Pancreas (tissue), 10 donors: ENCODE measurements around the gene LSM7. TPM values are rescaled to one million over a fixed set of nuclear protein-coding genes. Genes with fewer than 3 reads are reported as not detected.

Experiments
- ATAC-seq, 4 donors: fragments of 200-7000 bp; cut with Tn5 transposase; one replicate each; pipeline versions ENCODE4 v1.8.0 to v1.9.1; 2020; ENCODE audit warnings: mild to moderate bottlenecking in 4 of 4, moderate library complexity in 4 of 4
- DNase-seq, 6 donors: peaks; one replicate each; pipeline ENCODE4 v3.0.0-alpha.2; 2020
- FAIRE-seq: peaks from 2 replicates; lab custom pipeline; 2012; peaks lifted over from hg19 to GRCh38; lab: Jason Lieb, UNC
- H3K27ac ChIP-seq, 4 donors: fragments of 200-600 bp; sonication (generic); 1 replicate in 3 of 4; 2 replicates in 1 of 4; pipeline versions ENCODE4 v1.5.0 to v1.8.0; 2020
- H3K27me3 ChIP-seq, 4 donors: fragments of 200-600 bp; one replicate each; pipeline ENCODE4 v1.8.0; 2021
- H3K36me3 ChIP-seq, 3 donors: fragments of 200-600 bp; sonication (generic) in 1 of 3; one replicate each; pipeline versions ENCODE4 v1.5.0 to v1.8.0; 2020 to 2021
- H3K4me1 ChIP-seq, 3 donors: fragments of 200-600 bp; one replicate each; pipeline ENCODE4 v1.8.0; 2021
- H3K4me3 ChIP-seq, 4 donors: fragments of 200-600 bp; sonication (generic) in 2 of 4; one replicate each; pipeline versions ENCODE4 v1.5.0 to v1.8.0; 2020 to 2021
- H3K9me3 ChIP-seq, 4 donors: fragments of 200-600 bp; one replicate each; pipeline ENCODE4 v1.8.0; 2021
- CTCF ChIP-seq, 4 donors: fragments of 200-600 bp; sonication (generic) in 3 of 4; IDR thresholded peaks; one replicate each; pipeline versions ENCODE4 v1.5.0 to v1.8.0; 2021; ENCODE audit warnings: antibody characterized with exemption in 4 of 4
- WGBS, 2 donors: extraction: QIAGEN DNeasy Blood & Tissue Kit; methylation state at CpG; one replicate each; pipeline ENCODE4 v1.1.7; 2013; 5-methylcytosine and 5-hydroxymethylcytosine counted together
- intact Hi-C, 3 donors: fragments of 100-400 bp; cut with DNase I; formaldehyde crosslinking; loops; one replicate each; pipeline versions ENCODE4 v1.11.1 to v1.14.2; 2022
- polyA plus RNA-seq, 2 donors: library from polyadenylated mRNA; stranded (reverse); fragments of 200-250 nt; gene quantifications; one replicate each; pipeline ENCODE4 v1.2.3, GENCODE V29; 2013
- total RNA-seq, 6 donors: library from RNA; stranded (reverse); fragmentation: NEBNext Ultra II Directional in 4 of 6; extraction: Animal tissue kit (Norgen Biotek cat#: 25700) in 4 of 6; gene quantifications; one replicate each; pipeline versions ENCODE4 v1.2.1 to v1.2.4, GENCODE V29; 2021 to 2023
- donor health status: healthy with polysubstance abuse.
- donor health status: DM: no; HTN: no; CAD: no; lungs with moderate emphysema.
- donor health status: DM: no; HTN: no; CAD: no.
- donor health status: control.
- donor health status: control.
- donor health status: Bipolar disorder and iron deficiency.
- donor health status: DM: yes; HTN: yes; CAD: no.
- donor health status: DM: no; HTN: no; CAD: no.
- donor health status: DM: no; HTN: no; CAD: no.
- donor health status: DM: yes; HTN: yes; CAD: no.

LSM7 gene
- total and polyA plus RNA-seq, 8 donors: 18.3 to 170 (median 30.9) TPM

DNA sequence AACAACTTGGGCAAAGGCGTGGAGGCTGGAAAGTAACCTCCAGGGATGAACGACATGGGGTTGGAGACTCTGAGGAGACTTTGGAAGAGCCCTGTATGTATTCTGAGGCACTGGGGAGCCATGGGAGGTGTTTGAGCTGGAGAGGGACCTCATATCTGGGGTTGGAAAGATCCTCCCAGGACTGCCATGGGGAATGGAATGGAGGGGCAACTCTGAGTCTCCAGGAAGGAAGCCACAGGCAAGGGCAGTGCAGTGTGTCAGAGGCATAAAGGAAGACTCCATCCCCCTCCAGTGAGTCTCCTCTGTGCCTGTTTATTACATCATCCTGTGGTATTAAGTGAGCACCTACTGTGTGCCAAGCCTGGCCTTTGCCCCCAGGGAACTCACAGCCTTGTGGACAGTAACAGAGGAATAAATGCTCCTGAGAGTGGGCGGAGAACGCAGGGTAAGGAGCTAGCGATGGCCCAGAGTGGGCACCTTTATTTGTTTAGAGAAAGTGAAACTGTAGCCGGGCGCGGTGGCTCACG is 54.1 kb downstream of the LSM7 start:
- H3K4me3 ChIP-seq: peak overlapping the region in 1 of 4 donors; percentile 28
- TF ChIP-seq CTCF (IDR thresholded peaks at IDR 0.05): no peak
- no peak for DNase-seq
- FAIRE-seq: no peak
- H3K27me3 ChIP-seq: no peaks in the 10 kb centered on the region
- H3K36me3 ChIP-seq: peaks cover 0 to 13% (median 5%) of the 10 kb centered on the region in 3 donors
- peaks cover 8 to 18% (median 12%) of the 10 kb centered on the region in 3 donors for H3K4me1 ChIP-seq
- peak overlapping the region in 3 of 4 donors; percentile 8 to 70 (median 54) for H3K27ac ChIP-seq
- intact Hi-C loops: loop anchor here in 1 of 3 donors (5.0 kb wide), 1 partner anchor 37 kb away; the partner anchor contains the start of genes PLEKHJ1 and SF3A2
- no peak for ATAC-seq
- no peaks in the 10 kb centered on the region for H3K9me3 ChIP-seq
- WGBS, 2 donors: 86 to 90% methylated on average over 9 of the region's 9 CpGs

DNA sequence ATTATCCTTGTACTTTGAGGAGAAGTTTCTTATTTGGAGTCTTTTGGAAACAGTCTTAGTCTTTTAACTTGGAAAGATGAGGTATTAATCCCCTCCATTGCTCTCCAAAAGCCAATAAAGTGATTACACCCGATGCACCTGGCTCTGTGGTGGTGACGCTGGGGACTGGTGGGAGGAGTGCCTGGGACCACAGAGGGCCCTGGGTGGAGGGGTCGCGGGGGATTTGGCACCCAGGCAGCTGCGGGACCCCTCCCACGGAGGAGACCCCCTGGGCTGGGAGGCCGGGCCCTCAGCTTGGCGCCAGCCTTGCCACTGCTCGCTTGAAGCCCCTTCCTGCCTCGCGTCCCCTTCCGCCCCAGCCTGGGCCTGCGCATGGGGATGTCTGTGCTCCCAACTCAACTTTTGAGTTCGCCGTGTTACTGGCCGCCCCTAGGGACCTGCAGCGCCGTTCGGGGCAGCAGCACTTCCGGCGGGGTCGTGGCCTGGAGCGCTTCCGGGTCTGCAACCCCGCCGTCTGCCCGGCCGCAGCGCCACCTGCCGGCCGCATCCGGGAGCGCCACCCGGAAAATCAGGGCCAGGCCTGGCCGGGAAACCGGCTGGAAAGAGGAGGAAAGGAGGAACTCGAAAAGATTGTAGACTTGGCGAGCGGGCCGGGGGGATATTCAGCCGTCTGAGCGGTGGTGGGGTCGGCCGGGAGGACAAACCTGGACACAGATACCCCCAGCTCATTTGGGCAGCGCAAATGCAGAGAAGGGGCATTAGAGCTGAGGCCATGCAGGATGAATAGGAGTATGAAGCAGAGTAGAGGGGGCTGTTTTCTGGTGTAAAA is 54.8 kb downstream of the LSM7 start:
- peak; percentile 26 to 32 (median 29) for ATAC-seq
- Histone ChIP-seq H3K9me3 (no peaks in the 10 kb centered on the region), H3K27me3 (no peaks in the 10 kb centered on the region), H3K4me3 (peak overlapping the region in 2 of 4 donors; percentile 11 to 28), H3K27ac (peak overlapping the region in 2 of 4 donors; percentile 54 to 70), H3K36me3 (peaks cover 0 to 13% (median 5%) of the 10 kb centered on the region in 3 donors), H3K4me1 (peaks cover 8 to 21% (median 14%) of the 10 kb centered on the region in 3 donors)
- peak; percentile 60 to 94 (median 83) for DNase-seq
- TF ChIP-seq CTCF (IDR thresholded peaks at IDR 0.05): peak; percentile 91 to 98 (median 96)
- no peak for FAIRE-seq
- intact Hi-C loops: loop anchor here in 1 of 3 donors (5.0 kb wide), 1 partner anchor 36 kb away; the partner anchor contains the start of genes PLEKHJ1 and SF3A2
- WGBS, 2 donors: 13 to 17% methylated on average over 42 to 45 of the region's 45 CpGs

Other genes starting within 250 kb of the LSM7 start
- 10 to 100 TPM; 14.5 to 26.0 (median 17.4) TPM for gene MOB3A, start 232.3 kb downstream of the LSM7 start, total RNA-seq
- 10 to 100 TPM in 1 of 2 donors, 1 to 10 TPM in 1; 9.2 to 11.1 TPM for gene MOB3A, start 232.3 kb downstream of the LSM7 start, polyA plus RNA-seq
- 10 to 100 TPM in 1 of 6 donors, 1 to 10 TPM in 5; 5.2 to 10.5 (median 7.0) TPM for gene IZUMO4, start 231.7 kb downstream of the LSM7 start, total RNA-seq
- gene IZUMO4, start 231.7 kb downstream of the LSM7 start, polyA plus RNA-seq: 10 to 100 TPM; 32.8 to 42.2 TPM
- 100 to 1,000 TPM in 1 of 6 donors, 10 to 100 TPM in 5; 75.2 to 105 (median 83.9) TPM for gene AP3D1, start 177.0 kb downstream of the LSM7 start, total RNA-seq
- gene AP3D1, start 177.0 kb downstream of the LSM7 start, polyA plus RNA-seq: 100 to 1,000 TPM in 1 of 2 donors, 10 to 100 TPM in 1; 88.3 to 102 TPM
- 10 to 100 TPM; 11.7 to 20.4 (median 14.5) TPM for gene DOT1L, start 164.7 kb downstream of the LSM7 start, total RNA-seq
- 10 to 100 TPM; 14.4 to 34.4 TPM for gene DOT1L, start 164.7 kb downstream of the LSM7 start, polyA plus RNA-seq
- gene PLEKHJ1, start 92.3 kb downstream of the LSM7 start, total RNA-seq: 10 to 100 TPM; 34.3 to 50.8 (median 39.6) TPM
- 100 to 1,000 TPM in 1 of 2 donors, 10 to 100 TPM in 1; 90.8 to 101 TPM for gene PLEKHJ1, start 92.3 kb downstream of the LSM7 start, polyA plus RNA-seq
- 10 to 100 TPM; 25.0 to 36.1 (median 29.6) TPM for gene SF3A2, start 91.8 kb downstream of the LSM7 start, total RNA-seq
- gene SF3A2, start 91.8 kb downstream of the LSM7 start, polyA plus RNA-seq: 10 to 100 TPM; 39.2 to 64.0 TPM
- 1 to 10 TPM; 1.4 to 4.1 (median 1.7) TPM for gene AMH, start 79.3 kb downstream of the LSM7 start, total RNA-seq
- gene AMH, start 79.3 kb downstream of the LSM7 start, polyA plus RNA-seq: 1 to 10 TPM; 8.9 to 9.5 TPM
- gene JSRP1, start 72.2 kb downstream of the LSM7 start, total RNA-seq: 1 to 10 TPM in 1 of 6 donors, under 1 TPM in 3, not detected in 2; 0.29 to 1.1 (median 0.80) TPM
- 1 to 10 TPM; 3.2 to 4.0 TPM for gene JSRP1, start 72.2 kb downstream of the LSM7 start, polyA plus RNA-seq
- under 1 TPM in 4 of 6 donors, not detected in 2; 0.13 to 0.81 (median 0.35) TPM for gene PEAK3, start 46.4 kb downstream of the LSM7 start, total RNA-seq
- gene PEAK3, start 46.4 kb downstream of the LSM7 start, polyA plus RNA-seq: under 1 TPM; 0.04 to 0.07 TPM
- 1 to 10 TPM in 1 of 6 donors, under 1 TPM in 1, not detected in 4; 0.16 to 1.5 TPM for gene LINGO3, start 20.4 kb downstream of the LSM7 start, total RNA-seq
- under 1 TPM in 1 of 2 donors, not detected in 1; 0.05 TPM for gene LINGO3, start 20.4 kb downstream of the LSM7 start, polyA plus RNA-seq
- 10 to 100 TPM; 36.4 to 61.2 (median 50.6) TPM for gene SPPL2B, start 98 bp upstream of the LSM7 start, total RNA-seq
- 100 to 1,000 TPM; 133 to 226 TPM for gene SPPL2B, start 98 bp upstream of the LSM7 start, polyA plus RNA-seq
- gene TMPRSS9, start 31.7 kb upstream of the LSM7 start, total RNA-seq: under 1 TPM; 0.09 to 0.84 (median 0.58) TPM
- gene TMPRSS9, start 31.7 kb upstream of the LSM7 start, polyA plus RNA-seq: under 1 TPM; 0.14 to 0.84 TPM
- gene TIMM13, start 99.0 kb upstream of the LSM7 start, total RNA-seq: 10 to 100 TPM; 37.7 to 71.8 (median 48.2) TPM
- 10 to 100 TPM; 43.3 to 51.7 TPM for gene TIMM13, start 99.0 kb upstream of the LSM7 start, polyA plus RNA-seq
- 10 to 100 TPM in 3 of 6 donors, 1 to 10 TPM in 3; 3.9 to 14.8 (median 9.7) TPM for gene LMNB2, start 128.4 kb upstream of the LSM7 start, total RNA-seq
- 10 to 100 TPM in 1 of 2 donors, 1 to 10 TPM in 1; 5.2 to 11.9 TPM for gene LMNB2, start 128.4 kb upstream of the LSM7 start, polyA plus RNA-seq
- 10 to 100 TPM; 20.4 to 58.8 (median 42.3) TPM for gene GADD45B, start 147.5 kb upstream of the LSM7 start, total RNA-seq
- gene GADD45B, start 147.5 kb upstream of the LSM7 start, polyA plus RNA-seq: 100 to 1,000 TPM; 182 to 237 TPM